ENCODE results near the gene ERGIC1. TPM values are rescaled to one million over a fixed set of nuclear protein-coding genes. Genes with fewer than 3 reads are reported as not detected.

ERGIC1 gene
- total and polyA plus RNA-seq, 10 of the 15 experiments (the other 5 are each of a cell fraction or from before 2014, with no cell fraction given), result 8.8 to 104 (median 76.3) TPM

DNA sequence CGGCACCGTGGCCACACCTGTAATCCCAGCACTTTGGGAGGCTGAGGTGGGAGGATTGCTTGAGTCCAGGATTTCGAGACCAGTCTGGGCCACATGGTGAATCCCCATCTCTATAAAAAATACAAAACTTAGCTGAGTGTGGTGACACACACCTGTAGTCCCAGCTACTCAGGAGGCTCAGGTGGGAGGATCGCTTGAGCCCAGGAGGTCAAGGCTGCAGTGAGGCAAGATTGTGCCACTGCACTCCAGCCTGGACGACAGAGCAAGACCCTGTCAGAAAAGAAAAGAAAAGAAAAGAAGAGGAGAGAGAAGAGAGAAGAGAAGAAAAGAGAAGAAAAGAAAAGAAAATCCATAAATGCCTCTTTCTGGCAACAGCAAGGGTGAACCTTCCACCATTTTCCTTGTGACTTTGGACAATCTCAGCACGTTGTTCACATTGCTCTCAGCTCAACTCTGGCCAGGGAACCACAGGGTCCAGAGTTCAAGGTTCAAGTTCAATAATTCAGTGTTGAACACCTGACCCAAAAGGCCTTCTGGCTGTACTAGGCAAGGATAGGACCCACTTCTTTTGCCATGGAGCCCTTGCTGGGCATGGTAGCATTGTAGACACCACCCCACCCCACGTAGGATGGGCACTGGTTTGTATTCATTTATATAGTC lies 48.5 kb upstream of the ERGIC1 start:
- CTCF ChIA-PET, result no interaction called here

More for the DNA sequence above, 48.5 kb upstream of the ERGIC1 start:
- 52% methylated on average over 7 of the region's 7 CpGs for WGBS (ENCODE audit: insufficient coverage, insufficient replicate concordance, low lambda C conversion rate, missing lambda C conversion rate)
- no peaks in the 10 kb centered on the region; the same call in 1 of the 2 replicates for H3K4me1 ChIP-seq (ENCODE audit: control insufficient read depth, insufficient read depth, low read length)
- H3K4me2 ChIP-seq (ENCODE audit: control insufficient read depth, insufficient read depth), result no peak overlapping the region
- no peak overlapping the region for H2AFZ ChIP-seq (ENCODE audit: control insufficient read depth, low read depth, low read length)
- H3K27me3 ChIP-seq (replicated peaks in 1 of 2; ENCODE audit: control insufficient read depth in 2 of 2, insufficient read depth in 2 of 2, low read length in 1 of 2), result no peaks in the 10 kb centered on the region
- H4K20me1 ChIP-seq (ENCODE audit: control insufficient read depth, insufficient read depth), result no peaks in the 10 kb centered on the region
- no TSS peak for BruUV-seq (replicated peaks)
- no peak overlapping the region for H3K27ac ChIP-seq (ENCODE audit: control insufficient read depth, insufficient read depth)
- DNase-seq (ENCODE audit: low read depth, low spot score), result no peak
- no peaks in the 10 kb centered on the region for H3K79me2 ChIP-seq (ENCODE audit: control insufficient read depth, insufficient read depth, low read length)
- H3K4me3 ChIP-seq, result no peak overlapping the region
- intact Hi-C loops (cut with micrococcal nuclease; ENCODE audit: unreplicated experiment) (no loop called here), in situ Hi-C loops (cut with MboI) (no loop called here)
- no peak for ATAC-seq
- H3K9me3 ChIP-seq (replicated peaks; ENCODE audit: control insufficient read depth, insufficient read depth, low read length), result no peaks in the 10 kb centered on the region
- FAIRE-seq, result no peak
- POLR2A ChIA-PET, result interaction anchor here (0.7 kb wide), 1 partner anchor 119 kb away, joined by 4 read pairs; no protein-coding TSS in a partner anchor
- SMC1A ChIA-PET (ENCODE audit: uncharacterized antibody, unreplicated experiment), result no interaction called here
- no peaks in the 10 kb centered on the region for H3K36me3 ChIP-seq (ENCODE audit: control insufficient read depth in 2 of 2, insufficient read depth in 2 of 2, low read length in 1 of 2)
- no peak overlapping the region for H3K9ac ChIP-seq (ENCODE audit: control insufficient read depth, insufficient read depth, low read length)
- TF ChIP-seq SREBF2 (IDR thresholded peaks at IDR 0.05; ENCODE audit: low read length) (no peak), JUNB (IDR thresholded peaks at IDR 0.05) (no peak), SRF (IDR thresholded peaks at IDR 0.05; ENCODE audit: low read depth in 2 of 2, low read length in 2 of 2) (no peak), GABPA (IDR thresholded peaks at IDR 0.05; ENCODE audit: low read depth) (no peak), CBX3 (IDR thresholded peaks at IDR 0.05; ENCODE audit: borderline replicate concordance, low read depth) (no peak), IRF4 (IDR thresholded peaks at IDR 0.05; ENCODE audit: low read depth, low read length) (no peak)
- TF ChIP-seq, protein P1, sequence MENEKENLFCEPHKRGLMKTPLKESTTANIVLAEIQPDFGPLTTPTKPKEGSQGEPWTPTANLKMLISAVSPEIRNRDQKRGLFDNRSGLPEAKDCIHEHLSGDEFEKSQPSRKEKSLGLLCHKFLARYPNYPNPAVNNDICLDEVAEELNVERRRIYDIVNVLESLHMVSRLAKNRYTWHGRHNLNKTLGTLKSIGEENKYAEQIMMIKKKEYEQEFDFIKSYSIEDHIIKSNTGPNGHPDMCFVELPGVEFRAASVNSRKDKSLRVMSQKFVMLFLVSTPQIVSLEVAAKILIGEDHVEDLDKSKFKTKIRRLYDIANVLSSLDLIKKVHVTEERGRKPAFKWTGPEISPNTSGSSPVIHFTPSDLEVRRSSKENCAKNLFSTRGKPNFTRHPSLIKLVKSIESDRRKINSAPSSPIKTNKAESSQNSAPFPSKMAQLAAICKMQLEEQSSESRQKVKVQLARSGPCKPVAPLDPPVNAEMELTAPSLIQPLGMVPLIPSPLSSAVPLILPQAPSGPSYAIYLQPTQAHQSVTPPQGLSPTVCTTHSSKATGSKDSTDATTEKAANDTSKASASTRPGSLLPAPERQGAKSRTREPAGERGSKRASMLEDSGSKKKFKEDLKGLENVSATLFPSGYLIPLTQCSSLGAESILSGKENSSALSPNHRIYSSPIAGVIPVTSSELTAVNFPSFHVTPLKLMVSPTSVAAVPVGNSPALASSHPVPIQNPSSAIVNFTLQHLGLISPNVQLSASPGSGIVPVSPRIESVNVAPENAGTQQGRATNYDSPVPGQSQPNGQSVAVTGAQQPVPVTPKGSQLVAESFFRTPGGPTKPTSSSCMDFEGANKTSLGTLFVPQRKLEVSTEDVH (IDR thresholded peaks at IDR 0.05; ENCODE audit: low read depth, partially characterized antibody), result no peak
- RAD21 ChIA-PET (ENCODE audit: unreplicated experiment), result no interaction called here
